GM18870 (cell line): ENCODE measurements around the gene MINPP1.
"Not testable (repeated sequence)": the region's sequence is repeated elsewhere in the genome, so short reads cannot be mapped to it uniquely, and the experiment has no call there.

Source experiments
- ATAC-seq: cut with Tn5 transposase; IDR thresholded peaks from one replicate; pipeline ENCODE4 v1.9.1; 2021; ENCODE audit warnings: moderate library complexity; ENCODE audit not compliant: unreplicated experiment

Gene MINPP1

GRCh38 chr10:87504640-87505365 lies at the start of gene MINPP1:
Gene MINPP1 (plus strand): TSS chr10:87504893. CDS start chr10:87504916, 23 bp downstream.
- peak; percentile 78 for ATAC-seq

GRCh38 chr10:87456586-87457220 lies 48.0 kb upstream of the MINPP1 start:
- ATAC-seq, result not testable (repeated sequence)

GRCh38 chr10:87461751-87462150 lies 42.9 kb upstream of the MINPP1 start:
- not testable (repeated sequence) for ATAC-seq

GRCh38 chr10:87466849-87467248 lies 37.8 kb upstream of the MINPP1 start:
- ATAC-seq, result not testable (repeated sequence)

- not testable (repeated sequence) for ATAC-seq
These were observed 16.0 kb upstream of the MINPP1 start for GRCh38 chr10:87488733-87489132.

GRCh38 chr10:87490285-87490684 lies 14.4 kb upstream of the MINPP1 start:
- not testable (repeated sequence) for ATAC-seq

GRCh38 chr10:87492450-87492849 lies 12.2 kb upstream of the MINPP1 start:
- not testable (repeated sequence) for ATAC-seq

GRCh38 chr10:87495446-87495845 lies 9.2 kb upstream of the MINPP1 start:
- not testable (repeated sequence) for ATAC-seq

GRCh38 chr10:87497386-87497785 lies 7.3 kb upstream of the MINPP1 start:
- ATAC-seq, result not testable (repeated sequence)

- not testable (repeated sequence) for ATAC-seq
These were observed 6.4 kb upstream of the MINPP1 start for GRCh38 chr10:87498106-87498789.

- ATAC-seq, result no peak
These were observed 4.0 kb upstream of the MINPP1 start for GRCh38 chr10:87500646-87501048.

GRCh38 chr10:87503401-87503800 lies 1.3 kb upstream of the MINPP1 start:
- ATAC-seq, result no peak

GRCh38 chr10:87503886-87504285 lies 807 bp upstream of the MINPP1 start:
- no peak for ATAC-seq

GRCh38 chr10:87504307-87504639 lies 420 bp upstream of the MINPP1 start:
- no peak for ATAC-seq

GRCh38 chr10:87505366-87506111 lies 846 bp downstream of the MINPP1 start:
- ATAC-seq, result peak; percentile 46

GRCh38 chr10:87506956-87507355 lies 2.3 kb downstream of the MINPP1 start:
- ATAC-seq, result no peak

GRCh38 chr10:87507879-87508483 lies 3.3 kb downstream of the MINPP1 start:
- no peak for ATAC-seq

GRCh38 chr10:87508837-87509236 lies 4.1 kb downstream of the MINPP1 start:
- no peak for ATAC-seq

GRCh38 chr10:87510025-87510424 lies 5.3 kb downstream of the MINPP1 start:
- no peak for ATAC-seq

- ATAC-seq, result no peak
These were observed 6.8 kb downstream of the MINPP1 start for GRCh38 chr10:87511526-87511925.

- no peak for ATAC-seq
These were observed 14.2 kb downstream of the MINPP1 start for GRCh38 chr10:87518937-87519336.
